A549 treated with Mapracorat at 1 μM for 4 hours (cell line): ENCODE results near the gene BPNT1. TPM values are rescaled to one million over a fixed set of nuclear protein-coding genes. Genes with fewer than 3 reads are reported as not detected.

Source experiments
- total RNA-seq: library from RNA; stranded (reverse); fragments of 200-300 nt; extraction: Qiagen RNA extraction; gene quantifications from 5 replicates; pipeline ENCODE4 v1.2.3, GENCODE V29; 2022

BPNT1 gene
- total RNA-seq: 16.0 to 19.3 TPM (median 16.6 TPM) in 5 replicates

GRCh38 chr1:220089650-220090556, at the start of gene BPNT1:
Gene BPNT1, minus strand, starts transcription at chr1:220089788. Its CDS starts 9,942 bp downstream, at chr1:220079846.

GRCh38 chr1:220094016-220094911, 4.7 kb upstream of the BPNT1 start, which contains the start of gene IARS2:
Gene IARS2, plus strand, starts transcription at chr1:220094132. Its CDS starts 85 bp downstream, at chr1:220094217.

GRCh38 chr1:220046052-220046930, 43.3 kb downstream of the BPNT1 start, which contains the start of gene EPRS1:
Gene EPRS1, minus strand, starts transcription at chr1:220046505. Its CDS starts 117 bp downstream, at chr1:220046388.

Other genes with a start within 250 kb of the BPNT1 start
- gene SLC30A10, start 161.2 kb downstream of the BPNT1 start, total RNA-seq: 0.06 to 0.10 TPM (median 0.09 TPM) in 3 of 5 replicates, not detected in the others
- gene EPRS1, start 43.3 kb downstream of the BPNT1 start, total RNA-seq: 68.5 to 77.1 TPM (median 70.4 TPM) in 5 replicates
- 88.1 to 109 TPM (median 106 TPM) in 5 replicates for gene IARS2, start 4.3 kb upstream of the BPNT1 start, total RNA-seq
- gene RAB3GAP2, start 182.7 kb upstream of the BPNT1 start, total RNA-seq: 10.4 to 13.7 TPM (median 12.6 TPM) in 5 replicates